ENCODE measurements around the gene MORN1.

- TF ChIP-seq, protein P1, sequence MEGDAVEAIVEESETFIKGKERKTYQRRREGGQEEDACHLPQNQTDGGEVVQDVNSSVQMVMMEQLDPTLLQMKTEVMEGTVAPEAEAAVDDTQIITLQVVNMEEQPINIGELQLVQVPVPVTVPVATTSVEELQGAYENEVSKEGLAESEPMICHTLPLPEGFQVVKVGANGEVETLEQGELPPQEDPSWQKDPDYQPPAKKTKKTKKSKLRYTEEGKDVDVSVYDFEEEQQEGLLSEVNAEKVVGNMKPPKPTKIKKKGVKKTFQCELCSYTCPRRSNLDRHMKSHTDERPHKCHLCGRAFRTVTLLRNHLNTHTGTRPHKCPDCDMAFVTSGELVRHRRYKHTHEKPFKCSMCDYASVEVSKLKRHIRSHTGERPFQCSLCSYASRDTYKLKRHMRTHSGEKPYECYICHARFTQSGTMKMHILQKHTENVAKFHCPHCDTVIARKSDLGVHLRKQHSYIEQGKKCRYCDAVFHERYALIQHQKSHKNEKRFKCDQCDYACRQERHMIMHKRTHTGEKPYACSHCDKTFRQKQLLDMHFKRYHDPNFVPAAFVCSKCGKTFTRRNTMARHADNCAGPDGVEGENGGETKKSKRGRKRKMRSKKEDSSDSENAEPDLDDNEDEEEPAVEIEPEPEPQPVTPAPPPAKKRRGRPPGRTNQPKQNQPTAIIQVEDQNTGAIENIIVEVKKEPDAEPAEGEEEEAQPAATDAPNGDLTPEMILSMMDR (IDR thresholded peaks at IDR 0.05), result no peak
- no peak for TF ChIP-seq EP300 (IDR thresholded peaks at IDR 0.05)
Observed at GRCh38 chr1:2376931-2377672, 14.3 kb downstream of the MORN1 start.
